Inflammatory macrophage (primary cell): ENCODE data around the gene USH1C.

Experiments
- DNase-seq, 2 donors: peaks; one replicate each; pipeline ENCODE4 v3.0.0-alpha.2; 2020 to 2022

The USH1C gene

GRCh38 chr11:17468122-17468521 lies 76.1 kb downstream of the USH1C start:
- DNase-seq, result no peak

- DNase-seq, result no peak
Measured at GRCh38 chr11:17463546-17464174, 80.6 kb downstream of the USH1C start.

- no peak for DNase-seq
Measured at GRCh38 chr11:17462940-17463339, 81.3 kb downstream of the USH1C start.

GRCh38 chr11:17460406-17460805 lies 83.8 kb downstream of the USH1C start:
- DNase-seq, result no peak

- DNase-seq, result no peak
Measured at GRCh38 chr11:17459236-17459896, 84.8 kb downstream of the USH1C start.

- DNase-seq, result no peak
Measured at GRCh38 chr11:17458268-17458667, 85.9 kb downstream of the USH1C start.

- DNase-seq, result no peak
Measured at GRCh38 chr11:17457396-17458173, 86.6 kb downstream of the USH1C start.

- DNase-seq, result no peak
Measured at GRCh38 chr11:17452668-17453067, 91.5 kb downstream of the USH1C start.

GRCh38 chr11:17449158-17449557 lies 95.1 kb downstream of the USH1C start:
- no peak for DNase-seq

GRCh38 chr11:17446482-17446881 lies 97.7 kb downstream of the USH1C start:
- no peak for DNase-seq

- DNase-seq, result no peak
Measured at GRCh38 chr11:17445240-17445795, 98.9 kb downstream of the USH1C start.

GRCh38 chr11:17443926-17444690 lies 100.1 kb downstream of the USH1C start:
- no peak for DNase-seq
